DND-41 (cell line): ENCODE data around the gene PSMA6.

Source experiments
- EZH2 ChIP-seq: IDR thresholded peaks from 3 replicates; pipeline ENCODE4 v1.6.1; 2012; ENCODE audit warnings: borderline replicate concordance, low read depth, mild to moderate bottlenecking, moderate library complexity, low read length, inconsistent platforms; ENCODE audit not compliant: severe bottlenecking
- TF ChIP-seq, protein P1 (sequence below): IDR thresholded peaks from 2 replicates; pipeline ENCODE4 v1.5.1; 2012; ENCODE audit warnings: borderline replicate concordance, low read length, moderate library complexity, mild to moderate bottlenecking; ENCODE audit not compliant: poor library complexity, severe bottlenecking; ENCODE audit errors: extremely low read depth

DNA sequence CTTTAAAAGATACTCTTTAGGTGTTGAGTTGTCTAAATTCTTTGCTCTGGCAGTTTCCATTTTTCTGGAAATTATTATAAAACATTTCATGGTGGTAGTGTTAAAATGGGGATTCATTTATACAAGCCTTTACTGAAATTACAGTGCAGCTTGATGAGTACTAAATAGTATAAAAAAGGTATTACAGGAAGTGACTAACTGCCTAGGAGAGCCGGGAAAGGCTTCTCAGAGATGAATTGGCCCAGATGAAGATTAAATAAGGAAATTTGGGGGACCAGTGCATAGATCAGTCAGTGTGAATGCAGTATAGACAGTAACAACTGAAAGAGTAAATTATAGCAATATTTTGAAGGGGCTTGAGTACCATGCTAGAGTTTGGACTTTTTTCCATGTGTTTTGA, 7.5 kb downstream of the PSMA6 start:
- TF ChIP-seq, protein P1, sequence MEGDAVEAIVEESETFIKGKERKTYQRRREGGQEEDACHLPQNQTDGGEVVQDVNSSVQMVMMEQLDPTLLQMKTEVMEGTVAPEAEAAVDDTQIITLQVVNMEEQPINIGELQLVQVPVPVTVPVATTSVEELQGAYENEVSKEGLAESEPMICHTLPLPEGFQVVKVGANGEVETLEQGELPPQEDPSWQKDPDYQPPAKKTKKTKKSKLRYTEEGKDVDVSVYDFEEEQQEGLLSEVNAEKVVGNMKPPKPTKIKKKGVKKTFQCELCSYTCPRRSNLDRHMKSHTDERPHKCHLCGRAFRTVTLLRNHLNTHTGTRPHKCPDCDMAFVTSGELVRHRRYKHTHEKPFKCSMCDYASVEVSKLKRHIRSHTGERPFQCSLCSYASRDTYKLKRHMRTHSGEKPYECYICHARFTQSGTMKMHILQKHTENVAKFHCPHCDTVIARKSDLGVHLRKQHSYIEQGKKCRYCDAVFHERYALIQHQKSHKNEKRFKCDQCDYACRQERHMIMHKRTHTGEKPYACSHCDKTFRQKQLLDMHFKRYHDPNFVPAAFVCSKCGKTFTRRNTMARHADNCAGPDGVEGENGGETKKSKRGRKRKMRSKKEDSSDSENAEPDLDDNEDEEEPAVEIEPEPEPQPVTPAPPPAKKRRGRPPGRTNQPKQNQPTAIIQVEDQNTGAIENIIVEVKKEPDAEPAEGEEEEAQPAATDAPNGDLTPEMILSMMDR = no peak
- no peak for TF ChIP-seq EZH2
